ENCODE measurements around the gene R3HDM2. TPM values are rescaled to one million over a fixed set of nuclear protein-coding genes. Genes with fewer than 3 reads are reported as not detected.

The R3HDM2 gene
- total and polyA plus RNA-seq, 2 of the 13 experiments (the other 11 are each of a cell fraction or from before 2014, with no cell fraction given), result 11.1 to 23.5 TPM

- TF ChIP-seq ZNF318 (CRISPR knock-in tag; IDR thresholded peaks at IDR 0.05) (no peak), PHF21A (CRISPR knock-in tag; IDR thresholded peaks at IDR 0.05) (peak; percentile 55; the same call in 1 of the 2 replicates), ERF (CRISPR knock-in tag; IDR thresholded peaks at IDR 0.05) (no peak), SIX4 (CRISPR knock-in tag; IDR thresholded peaks at IDR 0.05) (no peak), ZNF281 (CRISPR knock-in tag; IDR thresholded peaks at IDR 0.05; ENCODE audit: borderline replicate concordance) (no peak), ZNF704 (CRISPR knock-in tag; IDR thresholded peaks at IDR 0.05; ENCODE audit: borderline replicate concordance) (no peak), ZNF10 (CRISPR knock-in tag; IDR thresholded peaks at IDR 0.05; ENCODE audit: borderline replicate concordance, low read depth) (no peak), MEIS1 (CRISPR knock-in tag; IDR thresholded peaks at IDR 0.05; ENCODE audit: borderline replicate concordance) (no peak), ZNF883 (CRISPR knock-in tag; IDR thresholded peaks at IDR 0.05; ENCODE audit: not compliant biosample characterization) (peak; percentile 41), FOXK1 (CRISPR knock-in tag; IDR thresholded peaks at IDR 0.05; ENCODE audit: borderline replicate concordance, low read depth) (no peak), MED13 (CRISPR knock-in tag; IDR thresholded peaks at IDR 0.05) (no peak), ZFP91 (CRISPR knock-in tag; IDR thresholded peaks at IDR 0.05; ENCODE audit: borderline replicate concordance) (peak; percentile 68; the same call in 1 of the 2 replicates), KMT2A (CRISPR knock-in tag; IDR thresholded peaks at IDR 0.05) (no peak), ZNF335 (CRISPR knock-in tag; IDR thresholded peaks at IDR 0.05) (no peak)
Observed at GRCh38 chr12:57459055-57459749, 28.4 kb upstream of the R3HDM2 start (continued).
